ENCODE measurements around the gene PXDC1.

DNA sequence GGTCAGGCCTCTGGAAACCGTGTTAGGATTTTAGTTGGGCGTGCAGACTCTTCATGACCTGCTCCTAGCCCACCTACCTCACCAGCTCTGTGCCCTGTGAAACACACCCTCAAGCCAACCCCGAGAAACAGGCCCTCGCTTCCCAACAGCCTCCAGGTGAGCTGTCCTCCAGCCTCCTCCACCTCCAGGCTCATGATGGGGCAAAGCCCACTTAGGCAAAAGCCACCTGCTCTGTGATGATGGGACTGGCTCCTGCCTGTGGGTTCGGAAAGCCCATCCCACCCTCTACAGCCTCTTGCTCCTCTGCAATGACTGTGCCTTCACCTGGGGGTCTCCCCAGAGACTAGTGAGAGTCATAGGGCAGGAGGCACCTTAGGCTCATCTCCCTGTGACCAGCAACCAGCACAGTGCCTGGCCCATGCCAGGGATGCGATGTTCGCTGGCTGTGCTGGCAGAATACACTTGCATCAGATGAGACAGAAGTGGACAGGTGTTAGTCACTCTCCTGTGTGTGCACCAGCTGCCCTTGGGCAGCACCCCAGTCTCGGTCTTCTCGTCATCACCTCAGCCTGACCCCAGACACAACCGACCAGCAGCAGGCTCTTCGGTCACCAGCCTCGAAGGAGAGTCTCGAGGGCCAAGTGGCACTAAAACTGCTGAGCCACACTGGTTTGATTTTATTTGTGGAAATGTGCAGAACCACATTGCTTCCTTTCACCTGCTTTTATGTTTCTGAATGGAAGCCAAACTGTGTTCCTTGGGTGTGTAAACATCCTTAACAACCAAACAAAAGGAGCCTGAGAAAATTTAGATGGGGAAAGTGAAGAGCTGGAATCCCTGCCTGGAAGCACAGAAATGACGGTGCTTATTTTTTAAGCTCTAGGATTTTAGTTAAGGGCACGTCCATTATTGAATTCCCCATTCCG lies 10.7 kb downstream of the PXDC1 start:
- no peak for TF ChIP-seq POLR2AphosphoS5 (IDR thresholded peaks at IDR 0.05)
- no peak for TF ChIP-seq POLR2A (IDR thresholded peaks at IDR 0.05)
